GM19099 (cell line): ENCODE results near the gene PTPRT.

Source experiments
- POLR2A ChIP-seq: IDR thresholded peaks from 3 replicates; pipeline ENCODE4 v1.6.1; 2011; ENCODE audit warnings: low read depth; ENCODE audit not compliant: insufficient read length; ENCODE audit errors: extremely low read depth

PTPRT gene

GRCh38 chr20:42429761-42430458 is 759.8 kb downstream of the PTPRT start:
- no peak for TF ChIP-seq POLR2A

- no peak for TF ChIP-seq POLR2A
These were observed 769.7 kb downstream of the PTPRT start for GRCh38 chr20:42419814-42420532.

GRCh38 chr20:42406826-42407225 is 782.9 kb downstream of the PTPRT start:
- no peak for TF ChIP-seq POLR2A

GRCh38 chr20:42402455-42402854 is 787.3 kb downstream of the PTPRT start:
- no peak for TF ChIP-seq POLR2A

GRCh38 chr20:42401613-42402012 is 788.1 kb downstream of the PTPRT start:
- TF ChIP-seq POLR2A: no peak

- no peak for TF ChIP-seq POLR2A
These were observed 789.9 kb downstream of the PTPRT start for GRCh38 chr20:42399802-42400201.

GRCh38 chr20:42392442-42392841 is 797.3 kb downstream of the PTPRT start:
- TF ChIP-seq POLR2A: no peak

GRCh38 chr20:42391807-42392206 is 797.9 kb downstream of the PTPRT start:
- TF ChIP-seq POLR2A: no peak

GRCh38 chr20:42380287-42380686 is 809.4 kb downstream of the PTPRT start:
- no peak for TF ChIP-seq POLR2A

GRCh38 chr20:42379385-42379784 is 810.3 kb downstream of the PTPRT start:
- no peak for TF ChIP-seq POLR2A

GRCh38 chr20:42378826-42379225 is 810.9 kb downstream of the PTPRT start:
- no peak for TF ChIP-seq POLR2A

- TF ChIP-seq POLR2A: no peak
These were observed 813.6 kb downstream of the PTPRT start for GRCh38 chr20:42376131-42376530.

- TF ChIP-seq POLR2A: no peak
These were observed 816.7 kb downstream of the PTPRT start for GRCh38 chr20:42373049-42373448.

GRCh38 chr20:42370075-42370474 is 819.6 kb downstream of the PTPRT start:
- no peak for TF ChIP-seq POLR2A

GRCh38 chr20:42368910-42369309 is 820.8 kb downstream of the PTPRT start:
- no peak for TF ChIP-seq POLR2A

- no peak for TF ChIP-seq POLR2A
These were observed 823.1 kb downstream of the PTPRT start for GRCh38 chr20:42366626-42367025.
